Panc1 (cell line): ENCODE results near the gene PHF13. TPM values are rescaled to one million over a fixed set of nuclear protein-coding genes. Genes with fewer than 3 reads are reported as not detected.

Experiments
- ATAC-seq: fragments of 200-7000 bp; cut with Tn5 transposase; 2 replicates; pipeline ENCODE4 v1.9.1; 2020; ENCODE audit warnings: mild to moderate bottlenecking, moderate library complexity
- BruUV-seq: library from RNA; stranded (reverse); fragments of 400-500 nt; replicated peaks from 2 replicates; lab custom pipeline; 2021; lab: Mats Ljungman, UMichigan
- CTCF ChIA-PET: fragments of 300-600 bp; sonication (Branson Sonifier 250); formaldehyde crosslinking; loops from one replicate; lab custom pipeline; 2022; ENCODE audit warnings: antibody characterized with exemption; lab: Charles Lee
- POLR2A ChIA-PET: fragments of 300-600 bp; sonication (Branson Sonifier 250); formaldehyde crosslinking; loops from one replicate; lab custom pipeline; 2022; ENCODE audit warnings: antibody characterized with exemption; lab: Charles Lee
- DNase-seq: peaks from one replicate; pipeline ENCODE4 v3.0.0-alpha.2; 2010; ENCODE audit warnings: low read depth, low spot score
- H3K27ac ChIP-seq: 2 replicates; pipeline ENCODE4 v1.5.1; 2011; ENCODE audit warnings: mild to moderate bottlenecking, low read length, inconsistent platforms
- H3K27me3 ChIP-seq: fragments of 200-500 bp; sonication (Bioruptor generic); 2 replicates; pipeline ENCODE4 v1.6.0; 2014; ENCODE audit warnings: low read length, inconsistent platforms; ENCODE audit not compliant: control insufficient read depth, insufficient read depth
- H3K36me3 ChIP-seq: fragments of 200-500 bp; sonication (Bioruptor generic); 2 replicates; pipeline ENCODE4 v1.5.1; 2014; ENCODE audit warnings: inconsistent platforms, mild to moderate bottlenecking, low read length, moderate library complexity; ENCODE audit not compliant: control insufficient read depth, insufficient read depth
- H3K4me1 ChIP-seq: 2 replicates; pipeline ENCODE4 v1.5.1; 2011; ENCODE audit warnings: inconsistent platforms, mild to moderate bottlenecking, low read length, moderate library complexity; ENCODE audit not compliant: control insufficient read depth, insufficient read depth
- H3K4me3 ChIP-seq, 2 experiments: 2 replicates each; pipeline ENCODE4 v1.5.1; 2011 to 2012; ENCODE audit warnings: low read depth in 2 of 2, low read length in 2 of 2, mild to moderate bottlenecking in 2 of 2, inconsistent platforms in 1 of 2, moderate library complexity in 1 of 2
- H3K9me3 ChIP-seq: fragments of 200-500 bp; sonication (Bioruptor generic); 2 replicates; pipeline ENCODE4 v1.5.1; 2014; ENCODE audit warnings: low read depth, mild to moderate bottlenecking, inconsistent platforms, low read length, moderate library complexity; ENCODE audit not compliant: control insufficient read depth, insufficient read depth
- POLR2AphosphoS5 ChIP-seq: IDR thresholded peaks from 2 replicates; pipeline ENCODE4 v1.6.1; 2012; ENCODE audit warnings: mild to moderate bottlenecking, low read depth, low read length, moderate library complexity
- SIN3A ChIP-seq: IDR thresholded peaks from 2 replicates; pipeline ENCODE4 v1.6.1; 2012; ENCODE audit warnings: low read depth, mild to moderate bottlenecking, low read length, moderate library complexity, borderline replicate concordance; ENCODE audit not compliant: insufficient read depth
- TCF7L2 ChIP-seq: IDR thresholded peaks from 2 replicates; pipeline ENCODE4 v1.6.1; 2011; ENCODE audit warnings: mild to moderate bottlenecking, low read depth, low read length, inconsistent platforms
- in situ Hi-C: cut with HindIII; loops from 2 replicates; pipeline ENCODE4 v1.10.0; 2016; ENCODE audit warnings: low sequenced_read_pairs, low pct_unique_long_range_greater_than_20kb
- intact Hi-C: fragments of 100-400 bp; cut with micrococcal nuclease; formaldehyde crosslinking; loops from one replicate; pipeline ENCODE4 v1.10.0; 2022; ENCODE audit not compliant: unreplicated experiment
- total RNA-seq: library from RNA; stranded (reverse); gene quantifications from one replicate; pipeline ENCODE4 v1.2.1, GENCODE V29; 2021; ENCODE audit not compliant: unreplicated experiment
- TF ChIP-seq, protein P1 (sequence below), 2 experiments: IDR thresholded peaks; 2 replicates each; pipeline ENCODE4 v1.6.1; 2011 to 2012; ENCODE audit warnings: low read depth in 2 of 2, control low read depth in 1 of 2, low read length in 1 of 2, mild to moderate bottlenecking in 1 of 2, moderate library complexity in 1 of 2; ENCODE audit not compliant: insufficient read depth in 1 of 2
- TF ChIP-seq, protein P2 (sequence below): fragments of 450-650 bp; IDR thresholded peaks from 2 replicates; pipeline ENCODE4 v1.5.1; 2017; ENCODE audit warnings: mild to moderate bottlenecking

Gene PHF13
- total RNA-seq, 1 experiment from 2014 or later, result 41.8 TPM

- in situ Hi-C loops (no loop called here), intact Hi-C loops (no loop called here)
- Histone ChIP-seq H3K36me3 (peaks cover 2% of the 10 kb centered on the region; the same call in 1 of the 2 replicates), H3K27me3 (no peaks in the 10 kb centered on the region), H3K4me1 (peaks cover 7% of the 10 kb centered on the region), H3K27ac (no peak overlapping the region), H3K4me3 (no peak overlapping the region), H3K9me3 (no peaks in the 10 kb centered on the region)
- CTCF ChIA-PET, result no interaction called here
- no peak for DNase-seq
- TF ChIP-seq, protein P1, sequence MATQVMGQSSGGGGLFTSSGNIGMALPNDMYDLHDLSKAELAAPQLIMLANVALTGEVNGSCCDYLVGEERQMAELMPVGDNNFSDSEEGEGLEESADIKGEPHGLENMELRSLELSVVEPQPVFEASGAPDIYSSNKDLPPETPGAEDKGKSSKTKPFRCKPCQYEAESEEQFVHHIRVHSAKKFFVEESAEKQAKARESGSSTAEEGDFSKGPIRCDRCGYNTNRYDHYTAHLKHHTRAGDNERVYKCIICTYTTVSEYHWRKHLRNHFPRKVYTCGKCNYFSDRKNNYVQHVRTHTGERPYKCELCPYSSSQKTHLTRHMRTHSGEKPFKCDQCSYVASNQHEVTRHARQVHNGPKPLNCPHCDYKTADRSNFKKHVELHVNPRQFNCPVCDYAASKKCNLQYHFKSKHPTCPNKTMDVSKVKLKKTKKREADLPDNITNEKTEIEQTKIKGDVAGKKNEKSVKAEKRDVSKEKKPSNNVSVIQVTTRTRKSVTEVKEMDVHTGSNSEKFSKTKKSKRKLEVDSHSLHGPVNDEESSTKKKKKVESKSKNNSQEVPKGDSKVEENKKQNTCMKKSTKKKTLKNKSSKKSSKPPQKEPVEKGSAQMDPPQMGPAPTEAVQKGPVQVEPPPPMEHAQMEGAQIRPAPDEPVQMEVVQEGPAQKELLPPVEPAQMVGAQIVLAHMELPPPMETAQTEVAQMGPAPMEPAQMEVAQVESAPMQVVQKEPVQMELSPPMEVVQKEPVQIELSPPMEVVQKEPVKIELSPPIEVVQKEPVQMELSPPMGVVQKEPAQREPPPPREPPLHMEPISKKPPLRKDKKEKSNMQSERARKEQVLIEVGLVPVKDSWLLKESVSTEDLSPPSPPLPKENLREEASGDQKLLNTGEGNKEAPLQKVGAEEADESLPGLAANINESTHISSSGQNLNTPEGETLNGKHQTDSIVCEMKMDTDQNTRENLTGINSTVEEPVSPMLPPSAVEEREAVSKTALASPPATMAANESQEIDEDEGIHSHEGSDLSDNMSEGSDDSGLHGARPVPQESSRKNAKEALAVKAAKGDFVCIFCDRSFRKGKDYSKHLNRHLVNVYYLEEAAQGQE (IDR thresholded peaks at IDR 0.05; ENCODE audit: insufficient read depth in 1 of 2, low read depth in 2 of 2, low read length in 1 of 2), result no peak
- TF ChIP-seq SIN3A, result no peak
- TF ChIP-seq, protein P2, sequence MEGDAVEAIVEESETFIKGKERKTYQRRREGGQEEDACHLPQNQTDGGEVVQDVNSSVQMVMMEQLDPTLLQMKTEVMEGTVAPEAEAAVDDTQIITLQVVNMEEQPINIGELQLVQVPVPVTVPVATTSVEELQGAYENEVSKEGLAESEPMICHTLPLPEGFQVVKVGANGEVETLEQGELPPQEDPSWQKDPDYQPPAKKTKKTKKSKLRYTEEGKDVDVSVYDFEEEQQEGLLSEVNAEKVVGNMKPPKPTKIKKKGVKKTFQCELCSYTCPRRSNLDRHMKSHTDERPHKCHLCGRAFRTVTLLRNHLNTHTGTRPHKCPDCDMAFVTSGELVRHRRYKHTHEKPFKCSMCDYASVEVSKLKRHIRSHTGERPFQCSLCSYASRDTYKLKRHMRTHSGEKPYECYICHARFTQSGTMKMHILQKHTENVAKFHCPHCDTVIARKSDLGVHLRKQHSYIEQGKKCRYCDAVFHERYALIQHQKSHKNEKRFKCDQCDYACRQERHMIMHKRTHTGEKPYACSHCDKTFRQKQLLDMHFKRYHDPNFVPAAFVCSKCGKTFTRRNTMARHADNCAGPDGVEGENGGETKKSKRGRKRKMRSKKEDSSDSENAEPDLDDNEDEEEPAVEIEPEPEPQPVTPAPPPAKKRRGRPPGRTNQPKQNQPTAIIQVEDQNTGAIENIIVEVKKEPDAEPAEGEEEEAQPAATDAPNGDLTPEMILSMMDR, result no peak
- no peak for TF ChIP-seq POLR2AphosphoS5
- TF ChIP-seq TCF7L2, result no peak
- BruUV-seq, result no TSS peak
- ATAC-seq, result no peak
- POLR2A ChIA-PET, result no interaction called here
These were observed 15.5 kb downstream of the PHF13 start for GRCh38 chr1:6628971-6629479.

- no TSS peak for BruUV-seq
- H3K27ac ChIP-seq, result no peak overlapping the region
- no peaks in the 10 kb centered on the region for H3K27me3 ChIP-seq
- H3K36me3 ChIP-seq, result peaks cover 2% of the 10 kb centered on the region; the same call in 1 of the 2 replicates
- ChIA-PET CTCF (no interaction called here), POLR2A (no interaction called here)
- H3K4me3 ChIP-seq, result no peak overlapping the region
- intact Hi-C loops, result no loop called here
- no peaks in the 10 kb centered on the region for H3K9me3 ChIP-seq
- no peak for DNase-seq
- TF ChIP-seq, protein P1 (IDR thresholded peaks at IDR 0.05; ENCODE audit: insufficient read depth in 1 of 2, low read depth in 2 of 2, low read length in 1 of 2), result no peak
- TF ChIP-seq POLR2AphosphoS5 (no peak), TCF7L2 (no peak), SIN3A (no peak)
- TF ChIP-seq, protein P2, result no peak
- H3K4me1 ChIP-seq, result no peaks in the 10 kb centered on the region
- ATAC-seq, result no peak
- in situ Hi-C loops, result no loop called here
These were observed 16.5 kb downstream of the PHF13 start for GRCh38 chr1:6630027-6630426.
